Measurements from ENCODE around the gene IQCH.

GRCh38 chr15:67327312-67327711, 72.7 kb downstream of the IQCH start:
- TF ChIP-seq POLR2A (IDR thresholded peaks at IDR 0.05) (no peak), CTCF (IDR thresholded peaks at IDR 0.05) (no peak), EP300 (IDR thresholded peaks at IDR 0.05) (no peak)
